BLaER1 treated with 17β-estradiol and CSF1 and Interleukin-3, amounts not matched to agents 10 nM and 100 nM (cell line): ENCODE measurements around the gene HDAC11.
A peak's percentile ranks its signal among the peaks of the same experiment; 100 is the strongest.

Experiments
- H3K27ac ChIP-seq, 11 experiments: shearing (Covaris generic); formaldehyde crosslinking; 2 replicates each; pipeline ENCODE4 v1.8.1; 2022
- H3K27me3 ChIP-seq, 11 experiments: shearing (Covaris generic); formaldehyde crosslinking; 2 replicates each; pipeline ENCODE4 v1.8.1; 2022
- H3K36me3 ChIP-seq, 11 experiments: shearing (Covaris generic); formaldehyde crosslinking; 2 replicates each; pipeline ENCODE4 v1.8.1; 2022
- H3K4me1 ChIP-seq, 10 experiments: shearing (Covaris generic); formaldehyde crosslinking; 2 replicates each; pipeline ENCODE4 v1.8.1; 2022
- H3K4me2 ChIP-seq, 11 experiments: shearing (Covaris generic); formaldehyde crosslinking; 2 replicates each; pipeline ENCODE4 v1.8.1; 2022
- H3K4me3 ChIP-seq, 10 experiments: shearing (Covaris generic); formaldehyde crosslinking; 2 replicates each; pipeline ENCODE4 v1.8.1; 2022
- H3K9ac ChIP-seq, 11 experiments: shearing (Covaris generic); formaldehyde crosslinking; 2 replicates each; pipeline ENCODE4 v1.8.1; 2022
- H3K9me3 ChIP-seq, 11 experiments: shearing (Covaris generic); formaldehyde crosslinking; replicated peaks in 1 of 11; 2 replicates each; pipeline ENCODE4 v1.8.1; 2022
- H4K20me1 ChIP-seq, 11 experiments: shearing (Covaris generic); formaldehyde crosslinking; 2 replicates each; pipeline ENCODE4 v1.8.1; 2022
- Cebpa-rat ChIP-seq, 11 experiments: shearing (Covaris generic); IDR thresholded peaks; 2 replicates each; pipeline ENCODE4 v1.8.1; 2022

The HDAC11 gene

GRCh38 chr3:13506680-13507079 is 26.6 kb downstream of the HDAC11 start:
- Histone ChIP-seq H3K27me3 (no peaks in the 10 kb centered on the region), H3K4me1 (peaks cover 0 to 5% (median 0%) of the 10 kb centered on the region in 10 experiments; a peak in 2 of 20 replicates), H3K9ac (no peak overlapping the region), H3K27ac (no peak overlapping the region), H3K9me3 (no peaks in the 10 kb centered on the region), H4K20me1 (peaks cover 0 to 3% (median 0%) of the 10 kb centered on the region in 11 experiments; a peak in 3 of 22 replicates), H3K4me3 (no peak overlapping the region), H3K36me3 (no peaks in the 10 kb centered on the region), H3K4me2 (no peak overlapping the region)
- TF ChIP-seq Cebpa-rat (IDR thresholded peaks at IDR 0.05), result no peak

- no peak overlapping the region for H3K27ac ChIP-seq
Observed at GRCh38 chr3:13507247-13507569, 27.1 kb downstream of the HDAC11 start.

GRCh38 chr3:13507570-13508339 is 27.6 kb downstream of the HDAC11 start:
- H3K9ac ChIP-seq, result no peak overlapping the region
- no peaks in the 10 kb centered on the region for H3K9me3 ChIP-seq
- H3K27me3 ChIP-seq, result no peaks in the 10 kb centered on the region
- no peaks in the 10 kb centered on the region for H3K36me3 ChIP-seq
- H3K4me2 ChIP-seq, result no peak overlapping the region
- peaks cover 0 to 3% (median 0%) of the 10 kb centered on the region in 11 experiments; a peak in 3 of 22 replicates for H4K20me1 ChIP-seq
- H3K4me1 ChIP-seq, result peaks cover 0 to 5% (median 0%) of the 10 kb centered on the region in 10 experiments; a peak in 2 of 20 replicates
- no peak overlapping the region for H3K4me3 ChIP-seq
- TF ChIP-seq Cebpa-rat (IDR thresholded peaks at IDR 0.05), result no peak
- H3K27ac ChIP-seq, result no peak overlapping the region

More at GRCh38 chr3:13507247-13507569, 27.1 kb downstream of the HDAC11 start:
- Histone ChIP-seq H3K4me1 (peaks cover 0 to 5% (median 0%) of the 10 kb centered on the region in 10 experiments; a peak in 2 of 20 replicates), H3K4me2 (no peak overlapping the region), H3K27me3 (no peaks in the 10 kb centered on the region), H3K36me3 (no peaks in the 10 kb centered on the region), H4K20me1 (peaks cover 0 to 3% (median 0%) of the 10 kb centered on the region in 11 experiments; a peak in 3 of 22 replicates), H3K9me3 (no peaks in the 10 kb centered on the region), H3K4me3 (no peak overlapping the region), H3K9ac (no peak overlapping the region)
- TF ChIP-seq Cebpa-rat (IDR thresholded peaks at IDR 0.05), result no peak

- Histone ChIP-seq H4K20me1 (peaks cover 0 to 3% (median 0%) of the 10 kb centered on the region in 11 experiments; a peak in 3 of 22 replicates), H3K4me3 (no peak overlapping the region), H3K27me3 (no peaks in the 10 kb centered on the region), H3K9me3 (no peaks in the 10 kb centered on the region), H3K4me2 (no peak overlapping the region), H3K36me3 (no peaks in the 10 kb centered on the region), H3K27ac (no peak overlapping the region), H3K4me1 (peaks cover 0 to 5% (median 0%) of the 10 kb centered on the region in 10 experiments; a peak in 2 of 20 replicates), H3K9ac (no peak overlapping the region)
- TF ChIP-seq Cebpa-rat (IDR thresholded peaks at IDR 0.05), result no peak
Observed at GRCh38 chr3:13508496-13508895, 28.4 kb downstream of the HDAC11 start.

GRCh38 chr3:13509059-13509815 is 29.1 kb downstream of the HDAC11 start:
- H3K36me3 ChIP-seq, result no peaks in the 10 kb centered on the region
- H3K4me2 ChIP-seq, result no peak overlapping the region
- no peaks in the 10 kb centered on the region for H3K9me3 ChIP-seq
- H4K20me1 ChIP-seq, result peaks cover 0 to 3% (median 0%) of the 10 kb centered on the region in 11 experiments; a peak in 3 of 22 replicates
- peak overlapping the region in 1 of 11 experiments; percentile 36; a peak in 1 of 22 replicates for H3K9ac ChIP-seq
- no peak overlapping the region for H3K4me3 ChIP-seq
- H3K27me3 ChIP-seq, result no peaks in the 10 kb centered on the region
- no peak for TF ChIP-seq Cebpa-rat (IDR thresholded peaks at IDR 0.05)
- H3K27ac ChIP-seq, result no peak overlapping the region
- peaks cover 0 to 9% (median 0%) of the 10 kb centered on the region in 10 experiments; a peak in 4 of 20 replicates for H3K4me1 ChIP-seq

GRCh38 chr3:13509816-13510192 is 29.7 kb downstream of the HDAC11 start:
- peaks cover 0 to under 1% (median 0%) of the 10 kb centered on the region in 11 experiments; a peak in 2 of 22 replicates for H4K20me1 ChIP-seq

GRCh38 chr3:13512451-13512850 is 32.3 kb downstream of the HDAC11 start:
- H3K36me3 ChIP-seq, result no peaks in the 10 kb centered on the region
- no peaks in the 10 kb centered on the region for H3K9me3 ChIP-seq
- no peak overlapping the region for H3K4me2 ChIP-seq
- H3K27me3 ChIP-seq, result no peaks in the 10 kb centered on the region
- no peak overlapping the region for H3K27ac ChIP-seq
- H4K20me1 ChIP-seq, result no peaks in the 10 kb centered on the region; a peak in 1 of 22 replicates
- TF ChIP-seq Cebpa-rat (IDR thresholded peaks at IDR 0.05), result no peak
- peaks cover 0 to 28% (median 20%) of the 10 kb centered on the region in 10 experiments; a peak in 17 of 20 replicates for H3K4me1 ChIP-seq
- H3K9ac ChIP-seq, result no peak overlapping the region
- no peak overlapping the region for H3K4me3 ChIP-seq

More at GRCh38 chr3:13509816-13510192, 29.7 kb downstream of the HDAC11 start:
- Histone ChIP-seq H3K4me1 (peaks cover 0 to 9% (median 0%) of the 10 kb centered on the region in 10 experiments; a peak in 4 of 20 replicates), H3K4me2 (no peak overlapping the region), H3K36me3 (no peaks in the 10 kb centered on the region), H3K9ac (no peak overlapping the region), H3K27me3 (no peaks in the 10 kb centered on the region), H3K9me3 (no peaks in the 10 kb centered on the region), H3K27ac (no peak overlapping the region), H3K4me3 (no peak overlapping the region)
- no peak for TF ChIP-seq Cebpa-rat (IDR thresholded peaks at IDR 0.05)

- Histone ChIP-seq H3K4me3 (no peak overlapping the region), H3K36me3 (no peaks in the 10 kb centered on the region), H3K4me1 (peaks cover 0 to 37% (median 26%) of the 10 kb centered on the region in 10 experiments; a peak in 17 of 20 replicates), H3K9ac (no peak overlapping the region), H3K4me2 (no peak overlapping the region), H3K27me3 (no peaks in the 10 kb centered on the region), H4K20me1 (no peaks in the 10 kb centered on the region; a peak in 1 of 22 replicates), H3K9me3 (no peaks in the 10 kb centered on the region), H3K27ac (no peak overlapping the region)
- no peak for TF ChIP-seq Cebpa-rat (IDR thresholded peaks at IDR 0.05)
Observed at GRCh38 chr3:13513051-13513912, 33.2 kb downstream of the HDAC11 start.
